Cardiac septum (tissue), 1 donor: ENCODE data around the gene MYO1D. TPM values are rescaled to one million over a fixed set of nuclear protein-coding genes. Genes with fewer than 3 reads are reported as not detected.
"Not testable (repeated sequence)": the region's sequence is repeated elsewhere in the genome, so short reads cannot be mapped to it uniquely, and the experiment has no call there.

Experiments used
- DNase-seq: peaks from one replicate; pipeline ENCODE4 v3.0.0-alpha.2; 2020; ENCODE audit warnings: low spot score
- intact Hi-C: fragments of 100-400 bp; cut with DNase I; formaldehyde crosslinking; loops from one replicate; pipeline ENCODE4 v1.14.0; 2022
- total RNA-seq: library from RNA; stranded (reverse); fragmentation: NEBNext Ultra II Directional; extraction: Animal tissue kit (Norgen Biotek cat#: 25700); gene quantifications from one replicate; pipeline ENCODE4 v1.2.1, GENCODE V29; 2021
- donor health status: DM: no; HTN: no; CAD: no.

The MYO1D gene
- total RNA-seq, 1 donor from 2014 or later, result 18.9 TPM

GRCh38 chr17:32899236-32900013 is 22.5 kb upstream of the MYO1D start:
- intact Hi-C loops, result no loop called here
- no peak for DNase-seq

- DNase-seq, result no peak
- intact Hi-C loops, result no loop called here
Measured at GRCh38 chr17:32896647-32897258, 19.8 kb upstream of the MYO1D start.

GRCh38 chr17:32894245-32894644 is 17.3 kb upstream of the MYO1D start:
- intact Hi-C loops, result no loop called here
- DNase-seq, result no peak

GRCh38 chr17:32887410-32887809 is 10.5 kb upstream of the MYO1D start:
- DNase-seq, intact Hi-C loops: not testable (repeated sequence)

- intact Hi-C loops, DNase-seq: not testable (repeated sequence)
Measured at GRCh38 chr17:32886951-32887350, 10.0 kb upstream of the MYO1D start.

- no peak for DNase-seq
- intact Hi-C loops, result no loop called here
Measured at GRCh38 chr17:32882734-32883133, 5.8 kb upstream of the MYO1D start.

GRCh38 chr17:32882029-32882428 is 5.1 kb upstream of the MYO1D start:
- no peak for DNase-seq
- intact Hi-C loops, result no loop called here

- DNase-seq, result no peak
- intact Hi-C loops, result no loop called here
Measured at GRCh38 chr17:32880671-32881453, 3.9 kb upstream of the MYO1D start.

- no peak for DNase-seq
- intact Hi-C loops, result loop anchor here (10.0 kb wide), 1 partner anchor 364 kb away; no protein-coding TSS in a partner anchor
Measured at GRCh38 chr17:32879134-32879533, 2.2 kb upstream of the MYO1D start.

GRCh38 chr17:32878211-32878610 is 1.3 kb upstream of the MYO1D start:
- no peak for DNase-seq
- intact Hi-C loops, result loop anchor here (10.0 kb wide), 1 partner anchor 363 kb away; no protein-coding TSS in a partner anchor

GRCh38 chr17:32877164-32877764 is 340 bp upstream of the MYO1D start:
- intact Hi-C loops, result loop anchor here (1.0 to 10.0 kb wide), 2 partner anchors 94 to 362 kb away; no protein-coding TSS in a partner anchor
- peak; percentile 95 for DNase-seq

- intact Hi-C loops, result loop anchor here (10.0 kb wide), 1 partner anchor 361 kb away; no protein-coding TSS in a partner anchor
- DNase-seq, result no peak
Measured at GRCh38 chr17:32875923-32876416, 954 bp downstream of the MYO1D start.

GRCh38 chr17:32875230-32875917 is 1.6 kb downstream of the MYO1D start:
- intact Hi-C loops, result loop anchor here (10.0 kb wide), 1 partner anchor 361 kb away; no protein-coding TSS in a partner anchor
- no peak for DNase-seq

GRCh38 chr17:32873114-32873513 is 3.8 kb downstream of the MYO1D start:
- intact Hi-C loops, result loop anchor here (10.0 kb wide), 1 partner anchor 358 kb away; no protein-coding TSS in a partner anchor
- no peak for DNase-seq

GRCh38 chr17:32871746-32872145 is 5.2 kb downstream of the MYO1D start:
- intact Hi-C loops, result loop anchor here (10.0 kb wide), 1 partner anchor 357 kb away; no protein-coding TSS in a partner anchor
- no peak for DNase-seq

- no peak for DNase-seq
- intact Hi-C loops, result loop anchor here (10.0 kb wide), 1 partner anchor 356 kb away; no protein-coding TSS in a partner anchor
Measured at GRCh38 chr17:32870969-32871368, 6.0 kb downstream of the MYO1D start.

GRCh38 chr17:32870027-32870670 is 6.8 kb downstream of the MYO1D start:
- DNase-seq, result no peak
- intact Hi-C loops, result loop anchor here (10.0 kb wide), 1 partner anchor 355 kb away; no protein-coding TSS in a partner anchor
